Epithelial cell of proximal tubule (primary cell): Measurements from ENCODE around the gene CDCA3. TPM values are rescaled to one million over a fixed set of nuclear protein-coding genes. Genes with fewer than 3 reads are reported as not detected.

Experiments
- DNase-seq: peaks from one replicate; pipeline ENCODE4 v3.0.0-alpha.2; 2011; ENCODE audit warnings: low read depth
- H3K4me3 ChIP-seq: 2 replicates; pipeline ENCODE4 v1.5.1; 2011; ENCODE audit warnings: low read depth, mild to moderate bottlenecking, low read length
- total RNA-seq: library from RNA; depleted of rRNA; stranded (reverse); fragments of >200 nt; gene quantifications from 2 replicates; pipeline ENCODE4 v1.2.3, GENCODE V29; 2015
- TF ChIP-seq, protein P1 (sequence below): conservative IDR thresholded peaks from 2 replicates; pipeline ENCODE4 v1.5.1; 2012; ENCODE audit warnings: low read depth, mild to moderate bottlenecking, low read length

CDCA3 gene
- total RNA-seq, 1 donor from 2014 or later, result 85.0 TPM

DNA sequence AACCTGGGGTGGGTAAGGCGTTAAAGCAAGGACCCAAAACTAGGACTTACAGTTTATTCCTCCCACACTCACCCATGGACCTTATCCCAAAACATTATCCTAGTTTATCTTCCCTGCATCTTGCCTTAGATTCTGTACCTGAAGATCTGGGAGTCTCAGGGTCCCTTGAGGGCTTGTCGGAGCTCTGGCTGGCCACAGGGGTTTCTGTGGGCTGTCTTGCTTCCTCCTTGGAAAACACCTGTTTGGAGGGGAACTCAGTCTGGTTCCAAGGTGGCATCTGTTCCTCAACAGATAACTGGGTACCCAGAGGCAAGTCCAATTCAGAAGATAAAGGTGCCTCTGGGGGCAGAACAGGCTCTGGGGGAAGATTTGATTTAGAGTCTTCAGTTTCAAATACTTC is 1.7 kb downstream of the CDCA3 start:
- no peak overlapping the region for H3K4me3 ChIP-seq
- no peak for DNase-seq
- TF ChIP-seq, protein P1, sequence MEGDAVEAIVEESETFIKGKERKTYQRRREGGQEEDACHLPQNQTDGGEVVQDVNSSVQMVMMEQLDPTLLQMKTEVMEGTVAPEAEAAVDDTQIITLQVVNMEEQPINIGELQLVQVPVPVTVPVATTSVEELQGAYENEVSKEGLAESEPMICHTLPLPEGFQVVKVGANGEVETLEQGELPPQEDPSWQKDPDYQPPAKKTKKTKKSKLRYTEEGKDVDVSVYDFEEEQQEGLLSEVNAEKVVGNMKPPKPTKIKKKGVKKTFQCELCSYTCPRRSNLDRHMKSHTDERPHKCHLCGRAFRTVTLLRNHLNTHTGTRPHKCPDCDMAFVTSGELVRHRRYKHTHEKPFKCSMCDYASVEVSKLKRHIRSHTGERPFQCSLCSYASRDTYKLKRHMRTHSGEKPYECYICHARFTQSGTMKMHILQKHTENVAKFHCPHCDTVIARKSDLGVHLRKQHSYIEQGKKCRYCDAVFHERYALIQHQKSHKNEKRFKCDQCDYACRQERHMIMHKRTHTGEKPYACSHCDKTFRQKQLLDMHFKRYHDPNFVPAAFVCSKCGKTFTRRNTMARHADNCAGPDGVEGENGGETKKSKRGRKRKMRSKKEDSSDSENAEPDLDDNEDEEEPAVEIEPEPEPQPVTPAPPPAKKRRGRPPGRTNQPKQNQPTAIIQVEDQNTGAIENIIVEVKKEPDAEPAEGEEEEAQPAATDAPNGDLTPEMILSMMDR, result no peak

DNA sequence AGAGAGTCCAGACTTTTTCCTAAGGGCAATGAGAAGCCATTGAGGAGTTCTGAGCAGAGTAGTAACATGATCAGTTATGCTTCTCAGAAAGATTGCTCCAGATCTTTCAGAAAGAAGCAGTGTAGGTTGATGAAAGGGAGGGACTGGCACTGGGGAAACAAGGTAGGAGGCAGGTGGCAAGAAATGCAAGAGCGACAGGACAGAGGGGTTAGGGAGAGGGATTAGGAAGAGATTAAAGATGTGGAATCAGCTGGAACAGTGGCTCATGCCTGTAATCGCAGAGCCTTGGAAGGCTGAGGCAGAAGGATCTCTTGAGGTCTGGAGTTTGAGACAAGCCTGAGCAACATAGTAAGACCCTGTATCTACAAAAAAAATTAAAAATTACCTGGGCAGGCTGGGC is 3.4 kb downstream of the CDCA3 start:
- TF ChIP-seq, protein P1, result no peak
- DNase-seq, result no peak
- no peak overlapping the region for H3K4me3 ChIP-seq

DNA sequence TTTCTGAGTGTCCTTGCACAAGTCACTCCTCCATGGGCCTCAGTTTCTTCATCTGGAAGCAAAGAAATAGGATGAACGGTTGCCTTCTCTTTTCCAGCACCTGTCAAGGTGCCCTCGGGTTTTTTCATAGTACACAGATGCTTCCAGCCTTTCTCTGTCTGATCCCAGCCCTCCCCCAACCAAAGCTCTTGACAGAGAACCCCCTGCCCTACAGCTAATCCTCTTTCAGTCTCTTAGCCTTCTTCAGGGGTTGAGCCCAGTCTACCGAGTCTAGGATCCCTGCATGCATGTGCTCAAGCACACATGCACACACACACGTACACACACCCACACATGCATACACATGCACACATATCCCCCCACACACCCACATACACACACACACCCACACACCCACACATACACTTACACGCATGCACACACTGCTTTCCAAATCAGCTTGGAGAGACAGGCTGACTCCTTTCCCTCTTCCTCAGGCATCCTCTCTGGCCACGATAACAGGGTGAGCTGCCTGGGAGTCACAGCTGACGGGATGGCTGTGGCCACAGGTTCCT is 4.7 kb downstream of the CDCA3 start:
- TF ChIP-seq, protein P1, result no peak
- DNase-seq, result no peak

DNA sequence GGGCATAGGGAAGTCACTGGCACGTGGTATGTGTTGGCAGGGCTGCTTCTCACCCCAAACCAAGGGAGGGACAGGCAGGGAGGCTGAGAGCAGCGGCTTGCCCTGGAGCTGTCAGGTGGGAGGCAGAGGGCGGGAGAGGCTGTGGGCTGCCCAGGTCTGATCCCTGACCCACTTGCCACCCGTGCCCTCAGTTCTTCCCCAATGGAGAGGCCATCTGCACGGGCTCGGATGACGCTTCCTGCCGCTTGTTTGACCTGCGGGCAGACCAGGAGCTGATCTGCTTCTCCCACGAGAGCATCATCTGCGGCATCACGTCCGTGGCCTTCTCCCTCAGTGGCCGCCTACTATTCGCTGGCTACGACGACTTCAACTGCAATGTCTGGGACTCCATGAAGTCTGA is 5.7 kb downstream of the CDCA3 start:
- no peak overlapping the region for H3K4me3 ChIP-seq
- DNase-seq, result no peak
- TF ChIP-seq, protein P1, result no peak

More for the DNA sequence above, 4.7 kb downstream of the CDCA3 start:
- H3K4me3 ChIP-seq, result no peak overlapping the region

DNA sequence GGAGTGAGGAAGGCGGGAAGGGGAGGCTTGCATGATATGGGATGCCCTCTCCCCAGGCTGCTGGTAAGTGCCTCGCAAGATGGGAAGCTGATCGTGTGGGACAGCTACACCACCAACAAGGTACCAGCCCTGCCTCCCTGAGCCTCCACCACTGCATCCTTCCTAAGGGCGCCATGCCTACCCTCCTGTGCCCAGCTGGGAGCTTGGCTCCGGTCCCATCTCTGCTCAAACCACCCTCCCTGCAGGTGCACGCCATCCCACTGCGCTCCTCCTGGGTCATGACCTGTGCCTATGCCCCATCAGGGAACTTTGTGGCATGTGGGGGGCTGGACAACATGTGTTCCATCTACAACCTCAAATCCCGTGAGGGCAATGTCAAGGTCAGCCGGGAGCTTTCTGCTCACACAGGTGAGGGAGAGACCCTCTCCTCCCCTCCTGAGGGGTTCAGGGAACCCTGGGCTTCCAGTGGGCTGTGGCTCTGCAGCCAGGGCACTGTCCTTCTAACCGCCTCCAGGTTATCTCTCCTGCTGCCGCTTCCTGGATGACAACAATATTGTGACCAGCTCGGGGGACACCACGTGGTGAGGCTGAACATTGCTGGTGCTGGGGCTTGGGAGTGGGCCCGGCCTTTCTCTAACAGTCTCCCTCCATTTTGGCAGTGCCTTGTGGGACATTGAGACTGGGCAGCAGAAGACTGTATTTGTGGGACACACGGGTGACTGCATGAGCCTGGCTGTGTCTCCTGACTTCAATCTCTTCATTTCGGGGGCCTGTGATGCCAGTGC is 7.8 kb downstream of the CDCA3 start:
- no peak for DNase-seq
- H3K4me3 ChIP-seq, result no peak overlapping the region
- TF ChIP-seq, protein P1, result no peak

DNA sequence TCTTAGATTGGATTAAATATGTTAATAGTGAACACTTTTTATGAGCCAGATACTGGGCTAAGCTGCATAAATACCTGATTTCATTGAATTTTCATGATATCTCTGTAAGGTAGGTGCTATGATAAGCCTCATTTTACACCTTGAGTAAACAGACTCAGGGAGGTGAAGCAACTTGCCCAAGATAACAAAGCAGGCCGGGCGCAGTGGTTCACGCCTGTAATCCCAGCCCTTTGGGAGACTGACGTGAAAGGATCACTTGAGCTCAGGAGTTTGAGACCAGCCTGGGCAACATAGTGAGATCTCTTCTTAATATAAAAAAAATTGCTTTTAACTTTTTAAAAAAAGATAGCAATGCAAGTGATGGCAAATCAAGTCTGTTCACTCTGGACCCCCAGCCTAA is 9.0 kb downstream of the CDCA3 start:
- no peak overlapping the region for H3K4me3 ChIP-seq
- DNase-seq, result no peak
- TF ChIP-seq, protein P1, result no peak
